RWPE1 (cell line): ENCODE results near the gene SLC47A1.
"Not testable (repeated sequence)": the region's sequence is repeated elsewhere in the genome, so short reads cannot be mapped to it uniquely, and the experiment has no call there.

Experiments used
- CTCF ChIA-PET: fragments of 350-600 bp; sonication (Branson Sonifier 250); formaldehyde crosslinking; extraction: SDS; loops from one replicate; lab custom pipeline; 2021; lab: Yijun Ruan, JAX
- POLR2A ChIA-PET: fragments of 400-600 bp; formaldehyde crosslinking; extraction: SDS; loops from one replicate; lab custom pipeline; 2020; ENCODE audit warnings: antibody characterized with exemption; ENCODE audit not compliant: low non-redundant PET; lab: Yijun Ruan, JAX
- DNase-seq: peaks from one replicate; pipeline ENCODE4 v3.0.0; 2012; ENCODE audit warnings: low spot score
- H3K27ac ChIP-seq: fragments of 450-650 bp; 2 replicates; pipeline ENCODE4 v1.5.1; 2017
- CTCF ChIP-seq: fragments of 450-650 bp; conservative IDR thresholded peaks from 2 replicates; pipeline ENCODE4 v1.5.1; 2017; ENCODE audit warnings: low read depth, mild to moderate bottlenecking

Gene SLC47A1

GRCh38 chr17:19578545-19578944 lies 44.9 kb downstream of the SLC47A1 start:
- DNase-seq: peak; percentile 20
- no peak overlapping the region for H3K27ac ChIP-seq
- ChIA-PET POLR2A (no interaction called here), CTCF (interaction anchor here (0.5 to 0.6 kb wide), 3 partner anchors 68 to 267 kb away, joined by 3 read pairs; no protein-coding TSS in a partner anchor)
- no peak for TF ChIP-seq CTCF

GRCh38 chr17:19579192-19579761 lies 45.6 kb downstream of the SLC47A1 start:
- TF ChIP-seq CTCF: no peak
- no peak overlapping the region for H3K27ac ChIP-seq
- POLR2A ChIA-PET: no interaction called here
- no peak for DNase-seq
- CTCF ChIA-PET: interaction anchor here (0.6 kb wide), 2 partner anchors 262 to 267 kb away, joined by 3 read pairs; no protein-coding TSS in a partner anchor

- ChIA-PET POLR2A (no interaction called here), CTCF (no interaction called here)
- no peak overlapping the region for H3K27ac ChIP-seq
- peak; percentile 10 for DNase-seq
- no peak for TF ChIP-seq CTCF
Measured at GRCh38 chr17:19579867-19580565, 46.4 kb downstream of the SLC47A1 start.

- DNase-seq, H3K27ac ChIP-seq, POLR2A ChIA-PET: not testable (repeated sequence)
- CTCF ChIA-PET: interaction anchor here (0.6 kb wide), 1 partner anchor 39 kb away, joined by 7 read pairs; no protein-coding TSS in a partner anchor
Measured at GRCh38 chr17:19580566-19580920, 46.9 kb downstream of the SLC47A1 start.

- H3K27ac ChIP-seq, DNase-seq, POLR2A ChIA-PET: not testable (repeated sequence)
- CTCF ChIA-PET: interaction anchor here (0.6 kb wide), 1 partner anchor 180 kb away, joined by 4 read pairs; no protein-coding TSS in a partner anchor
Measured at GRCh38 chr17:19582152-19582551, 48.5 kb downstream of the SLC47A1 start.

GRCh38 chr17:19583871-19584270 lies 50.2 kb downstream of the SLC47A1 start:
- TF ChIP-seq CTCF: no peak
- ChIA-PET CTCF (no interaction called here), POLR2A (no interaction called here)
- H3K27ac ChIP-seq: no peak overlapping the region
- DNase-seq: no peak

- CTCF ChIA-PET: interaction anchor here (0.7 kb wide), 1 partner anchor 135 kb away, joined by 3 read pairs; no protein-coding TSS in a partner anchor
- POLR2A ChIA-PET: no interaction called here
- no peak overlapping the region for H3K27ac ChIP-seq
- DNase-seq: no peak
- TF ChIP-seq CTCF: no peak
Measured at GRCh38 chr17:19590451-19590850, 56.8 kb downstream of the SLC47A1 start.
